GM18517 (cell line): ENCODE results near the gene D2HGDH.
"Not testable (repeated sequence)": the region's sequence is repeated elsewhere in the genome, so short reads cannot be mapped to it uniquely, and the experiment has no call there.

Source experiments
- ATAC-seq: cut with Tn5 transposase; IDR thresholded peaks from one replicate; pipeline ENCODE4 v1.9.1; 2021; ENCODE audit warnings: mild to moderate bottlenecking, moderate library complexity; ENCODE audit not compliant: unreplicated experiment

Gene D2HGDH

DNA sequence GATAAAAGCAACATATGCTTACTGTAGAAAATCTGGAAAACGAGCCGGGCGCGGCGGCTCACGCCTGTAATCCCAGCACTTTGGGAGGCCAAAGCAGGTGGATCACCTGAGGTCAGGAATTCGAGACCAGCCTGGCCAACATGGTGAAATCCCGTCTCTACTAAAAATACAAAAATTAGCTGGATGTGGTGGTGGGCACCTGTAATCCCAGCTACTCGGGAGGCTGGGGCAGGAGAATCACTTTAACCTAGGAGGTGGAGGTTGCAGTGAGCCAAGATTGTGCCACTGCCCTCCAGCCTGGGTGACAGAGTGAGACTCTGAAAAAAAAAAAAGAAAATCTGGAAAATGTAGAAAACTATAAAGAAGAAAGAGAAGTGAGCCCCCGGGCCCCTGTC lies 83.4 kb downstream of the D2HGDH start:
- ATAC-seq, result not testable (repeated sequence)
